Kidney epithelial cell (primary cell): Measurements from ENCODE around the gene NUDT2. TPM values are rescaled to one million over a fixed set of nuclear protein-coding genes. Genes with fewer than 3 reads are reported as not detected.

ENCODE experiments used
- DNase-seq: peaks from one replicate; pipeline ENCODE4 v3.0.0-alpha.2; 2010; ENCODE audit warnings: low read depth
- H3K27me3 ChIP-seq: 2 replicates; pipeline ENCODE4 v1.6.0; 2011; ENCODE audit warnings: low read length; ENCODE audit not compliant: control insufficient read depth, insufficient read depth
- H3K36me3 ChIP-seq: 2 replicates; pipeline ENCODE4 v1.5.1; 2011; ENCODE audit warnings: low read length; ENCODE audit not compliant: control insufficient read depth, insufficient read depth
- H3K4me3 ChIP-seq: 2 replicates; pipeline ENCODE4 v1.5.1; 2011; ENCODE audit warnings: low read depth, mild to moderate bottlenecking, control low read depth, low read length
- CTCF ChIP-seq: IDR thresholded peaks from 2 replicates; pipeline ENCODE4 v1.5.1; 2011; ENCODE audit warnings: mild to moderate bottlenecking, moderate library complexity, low read length, control low read depth, inconsistent platforms; ENCODE audit not compliant: insufficient read depth, poor library complexity, severe bottlenecking
- total RNA-seq: library from RNA; depleted of rRNA; stranded (reverse); fragments of >200 nt; gene quantifications from 2 replicates; pipeline ENCODE4 v1.2.3, GENCODE V29; 2015

NUDT2 gene
- total RNA-seq, 1 donor from 2014 or later: 30.0 TPM

- H3K36me3 ChIP-seq: no peaks in the 10 kb centered on the region
- peaks cover 12% of the 10 kb centered on the region for H3K27me3 ChIP-seq
- TF ChIP-seq CTCF: no peak
- no peak for DNase-seq
- H3K4me3 ChIP-seq: no peak overlapping the region
These were observed 49.1 kb downstream of the NUDT2 start for GRCh38 chr9:34378376-34379060.

GRCh38 chr9:34379334-34380033, 50.1 kb downstream of the NUDT2 start:
- no peak for DNase-seq
- TF ChIP-seq CTCF: peak; percentile 94
- peaks cover 12% of the 10 kb centered on the region for H3K27me3 ChIP-seq
- H3K36me3 ChIP-seq: no peaks in the 10 kb centered on the region
- H3K4me3 ChIP-seq: peak overlapping the region; percentile 29

- Histone ChIP-seq H3K27me3 (peaks cover 12% of the 10 kb centered on the region), H3K36me3 (no peaks in the 10 kb centered on the region), H3K4me3 (no peak overlapping the region)
- no peak for TF ChIP-seq CTCF
- no peak for DNase-seq
These were observed 50.7 kb downstream of the NUDT2 start for GRCh38 chr9:34380034-34380510.

- TF ChIP-seq CTCF: no peak
- no peaks in the 10 kb centered on the region for H3K36me3 ChIP-seq
- H3K4me3 ChIP-seq: peak overlapping the region; percentile 38
- H3K27me3 ChIP-seq: peaks cover 12% of the 10 kb centered on the region
- DNase-seq: no peak
These were observed 51.3 kb downstream of the NUDT2 start for GRCh38 chr9:34380511-34381315.

- peaks cover 12% of the 10 kb centered on the region for H3K27me3 ChIP-seq
- no peak for TF ChIP-seq CTCF
- no peak for DNase-seq
- H3K36me3 ChIP-seq: no peaks in the 10 kb centered on the region
- H3K4me3 ChIP-seq: no peak overlapping the region
These were observed 52.0 kb downstream of the NUDT2 start for GRCh38 chr9:34381323-34381722.
